ENCODE measurements around the gene RFNG.

RFNG gene

DNA sequence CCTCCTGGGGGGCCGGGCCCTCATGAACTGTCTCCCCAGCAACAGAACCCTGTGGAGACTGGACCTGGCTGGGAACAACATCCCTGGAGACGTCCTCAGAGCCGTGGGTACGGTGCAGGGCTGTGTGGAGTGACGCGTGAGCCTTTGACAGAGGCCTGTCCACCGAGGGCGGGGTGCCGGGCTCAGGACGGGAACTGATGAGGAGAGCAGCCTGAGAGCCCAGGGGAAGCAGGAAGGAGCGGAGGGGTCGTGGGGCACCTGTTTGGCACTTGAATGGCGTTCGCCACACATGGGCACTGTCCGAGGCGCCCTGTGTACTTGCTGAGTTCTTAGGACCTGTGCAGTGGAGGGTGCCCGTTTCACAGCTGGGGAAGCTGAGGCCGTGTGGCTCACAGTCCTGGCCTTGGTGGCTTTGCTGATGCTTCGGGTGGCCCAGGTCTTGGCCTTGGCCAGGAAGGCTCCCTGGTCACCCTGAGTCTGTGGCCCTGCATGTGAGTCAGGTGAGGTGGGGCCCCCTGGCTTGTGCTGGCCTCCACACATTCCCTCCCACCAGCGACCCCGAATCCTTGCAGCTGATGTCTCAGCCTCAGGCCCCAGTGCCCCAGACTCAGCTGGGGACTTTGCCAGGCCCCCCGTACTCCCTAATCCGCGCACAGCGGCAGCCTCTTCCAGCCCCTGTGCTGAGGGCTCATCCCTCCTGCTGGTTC, 26.1 kb downstream of the RFNG start:
- TF ChIP-seq CTCF (IDR thresholded peaks at IDR 0.05), result no peak
- no peak for TF ChIP-seq ZFX (IDR thresholded peaks at IDR 0.05; ENCODE audit: borderline replicate concordance)
- H3K27ac ChIP-seq, result peak overlapping the region; percentile 93; the same call in 1 of the 2 replicates

DNA sequence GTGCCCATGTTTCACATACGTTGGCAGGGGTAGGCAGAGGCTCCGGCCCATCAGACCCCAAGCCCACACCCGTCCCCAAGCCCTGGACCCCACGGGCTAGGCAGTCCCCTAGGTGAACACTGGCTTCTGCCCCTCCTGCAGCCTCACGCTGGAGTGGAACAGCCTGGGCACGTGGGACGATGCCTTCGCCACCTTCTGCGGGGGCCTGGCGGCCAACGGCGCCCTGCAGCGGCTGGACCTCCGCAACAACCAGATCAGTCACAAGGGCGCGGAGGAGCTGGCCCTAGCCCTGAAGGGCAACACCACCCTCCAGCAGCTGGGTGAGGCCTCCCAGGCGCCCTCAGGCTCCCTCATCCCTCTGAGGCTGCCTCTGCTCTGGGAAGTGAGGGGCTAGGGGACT, 26.8 kb downstream of the RFNG start:
- TF ChIP-seq ZFX (IDR thresholded peaks at IDR 0.05; ENCODE audit: borderline replicate concordance) (no peak), CTCF (IDR thresholded peaks at IDR 0.05) (no peak)
- peak overlapping the region; percentile 93; the same call in 1 of the 2 replicates for H3K27ac ChIP-seq

DNA sequence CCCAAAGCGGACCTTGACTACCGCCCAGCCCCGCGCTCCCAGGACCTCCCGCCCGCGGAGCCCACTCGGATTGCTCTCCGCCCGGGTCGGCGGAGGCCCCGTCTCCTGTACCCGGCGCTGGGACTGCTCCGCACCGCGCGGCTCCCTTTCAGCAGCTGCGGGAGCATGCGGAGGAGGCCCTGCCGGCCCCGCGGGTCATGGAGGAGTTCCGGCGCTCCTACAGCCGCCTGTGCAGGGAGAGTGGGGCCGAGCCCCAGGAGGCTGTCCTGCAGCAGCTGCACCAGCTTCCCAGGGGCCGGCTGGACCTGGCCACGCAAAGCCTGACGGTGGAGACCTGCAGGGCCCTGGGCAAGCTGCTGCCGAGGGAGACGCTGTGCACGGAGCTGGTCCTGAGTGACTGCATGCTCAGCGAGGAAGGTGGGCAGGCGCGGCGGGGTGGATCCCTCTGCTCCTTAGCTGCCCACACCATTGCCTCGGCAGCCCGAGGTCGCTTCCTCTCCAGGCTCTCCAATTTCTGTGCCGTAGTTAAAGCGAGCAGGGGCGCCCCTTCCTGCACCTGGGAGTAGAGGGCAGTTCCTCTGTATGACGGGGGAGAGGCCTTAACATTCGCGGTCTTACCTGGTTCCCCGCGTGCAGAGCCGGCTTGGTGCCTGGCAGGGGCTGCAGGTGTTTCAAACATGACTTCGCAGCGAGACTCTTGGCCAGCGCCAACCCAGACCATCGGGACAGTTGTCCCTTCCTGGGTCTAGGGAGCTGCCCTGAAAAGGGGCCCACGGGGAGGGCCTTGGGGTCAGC, 28.0 kb downstream of the RFNG start:
- peak overlapping the region; percentile 93 for H3K27ac ChIP-seq

GRCh38 chr17:82022981-82023446, 28.6 kb downstream of the RFNG start, which contains the start of gene LRRC45:
Gene LRRC45 (plus strand): TSS chr17:82023305. CDS start chr17:82023644, 339 bp downstream.
- TF ChIP-seq ZFX (IDR thresholded peaks at IDR 0.05; ENCODE audit: borderline replicate concordance) (no peak), CTCF (IDR thresholded peaks at IDR 0.05) (no peak)

More for the DNA sequence above, 28.0 kb downstream of the RFNG start:
- no peak for TF ChIP-seq CTCF (IDR thresholded peaks at IDR 0.05)

GRCh38 chr17:82022310-82022980, 29.2 kb downstream of the RFNG start, which contains the start of gene CENPX:
Gene CENPX (minus strand): TSS chr17:82022878. CDS start chr17:82022861, 17 bp downstream.
- H3K27ac ChIP-seq, result peak within 1 kb of the TSS; percentile 93
- no peak for TF ChIP-seq ZFX (IDR thresholded peaks at IDR 0.05; ENCODE audit: borderline replicate concordance)
- no peak for TF ChIP-seq CTCF (IDR thresholded peaks at IDR 0.05)

More at GRCh38 chr17:82022981-82023446, 28.6 kb downstream of the RFNG start, which contains the start of gene LRRC45:
- H3K27ac ChIP-seq, result peak within 1 kb of the TSS; percentile 93

DNA sequence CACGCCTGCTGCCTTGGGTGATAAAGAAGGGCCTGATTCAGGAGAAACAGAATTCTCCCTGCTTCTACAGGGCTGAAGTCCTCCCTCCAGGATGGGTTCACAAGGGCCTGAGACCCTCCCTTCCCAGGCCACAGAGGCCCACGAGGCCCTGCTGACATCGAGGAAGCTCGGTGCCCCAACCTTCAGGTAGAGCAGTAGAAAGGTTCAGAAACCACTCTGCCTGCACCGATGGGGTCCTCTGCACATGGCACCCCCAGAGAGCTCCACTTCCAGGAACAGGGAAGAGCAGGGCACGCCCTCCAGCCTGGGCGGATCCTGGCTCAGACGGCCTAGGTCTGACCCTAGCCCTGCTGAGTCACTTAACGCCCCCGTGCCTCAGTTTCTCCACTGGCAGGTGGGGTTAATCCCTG, 29.7 kb downstream of the RFNG start:
- TF ChIP-seq CTCF (IDR thresholded peaks at IDR 0.05), result no peak
- no peak for TF ChIP-seq ZFX (IDR thresholded peaks at IDR 0.05; ENCODE audit: borderline replicate concordance)
- peak overlapping the region; percentile 93 for H3K27ac ChIP-seq
